HG03095 (cell line): ENCODE measurements around the gene PABPC1L2B.
"Not testable (repeated sequence)": the region's sequence is repeated elsewhere in the genome, so short reads cannot be mapped to it uniquely, and the experiment has no call there.

Experiments used
- ATAC-seq: cut with Tn5 transposase; IDR thresholded peaks from one replicate; pipeline ENCODE4 v1.9.1; 2021; ENCODE audit warnings: moderate library complexity; ENCODE audit not compliant: unreplicated experiment

PABPC1L2B gene

DNA sequence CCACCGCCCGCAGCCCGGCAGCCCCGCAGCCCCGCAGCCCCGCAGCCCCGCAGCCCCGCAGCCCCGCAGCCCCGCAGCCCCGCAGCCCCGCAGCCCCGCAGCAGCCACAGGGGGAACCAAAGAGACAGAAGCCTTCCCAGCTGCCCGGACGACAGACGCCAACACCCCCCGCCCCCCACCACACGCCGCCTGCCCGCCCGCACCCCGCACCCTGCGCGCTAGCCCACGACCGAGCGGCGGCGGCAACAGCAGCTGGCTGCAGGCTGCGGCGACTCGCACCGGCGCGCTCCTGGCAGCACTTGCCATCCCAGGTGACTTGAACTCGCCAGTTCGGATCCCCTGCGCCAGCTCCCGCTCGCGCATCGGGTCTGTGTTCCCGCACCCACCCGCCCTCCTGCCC, at the start of gene PABPC1L2B:
Gene PABPC1L2B, plus strand, starts transcription at position 207 of the 400 bp plus-strand sequence. CDS start 704 bp downstream, outside the sequence.
- not testable (repeated sequence) for ATAC-seq

DNA sequence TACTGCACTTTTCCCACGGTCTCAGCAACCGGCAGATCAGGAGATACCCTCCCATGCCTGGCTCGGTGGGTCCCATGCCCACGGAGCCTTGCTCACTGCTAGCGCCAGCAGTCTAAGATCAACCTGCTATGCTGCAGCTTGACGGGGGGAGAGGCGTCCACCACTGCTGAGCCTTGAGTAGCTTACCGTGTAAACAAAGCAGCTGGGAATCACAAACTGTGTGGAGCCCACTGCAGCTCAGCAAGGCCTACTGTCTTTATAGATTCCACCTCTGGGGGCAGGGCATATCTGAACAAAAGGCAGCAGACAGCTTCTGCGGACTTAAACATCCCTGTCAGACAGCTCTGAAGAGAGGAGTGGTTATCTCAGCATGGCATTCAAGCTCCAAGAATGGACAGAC, 42.8 kb upstream of the PABPC1L2B start:
- not testable (repeated sequence) for ATAC-seq

DNA sequence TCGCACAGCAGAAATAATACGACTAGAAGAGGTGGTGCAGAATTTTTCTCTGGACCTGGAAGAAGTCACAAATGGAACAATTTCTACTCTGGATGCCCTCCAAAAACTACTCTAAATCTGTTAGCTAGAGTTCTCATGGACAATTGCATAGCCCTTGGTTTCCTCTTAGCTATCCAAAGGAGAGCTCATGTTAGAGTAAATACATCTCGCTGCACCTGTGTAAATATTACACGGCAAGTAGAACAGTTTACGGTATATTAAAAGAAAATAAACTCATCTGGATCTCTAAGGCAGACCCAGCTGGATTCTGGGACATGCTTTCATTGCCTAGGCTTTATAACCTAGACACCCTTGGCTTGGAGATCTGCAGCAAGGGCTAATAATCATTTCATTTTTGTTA, 30.9 kb upstream of the PABPC1L2B start:
- ATAC-seq = not testable (repeated sequence)

DNA sequence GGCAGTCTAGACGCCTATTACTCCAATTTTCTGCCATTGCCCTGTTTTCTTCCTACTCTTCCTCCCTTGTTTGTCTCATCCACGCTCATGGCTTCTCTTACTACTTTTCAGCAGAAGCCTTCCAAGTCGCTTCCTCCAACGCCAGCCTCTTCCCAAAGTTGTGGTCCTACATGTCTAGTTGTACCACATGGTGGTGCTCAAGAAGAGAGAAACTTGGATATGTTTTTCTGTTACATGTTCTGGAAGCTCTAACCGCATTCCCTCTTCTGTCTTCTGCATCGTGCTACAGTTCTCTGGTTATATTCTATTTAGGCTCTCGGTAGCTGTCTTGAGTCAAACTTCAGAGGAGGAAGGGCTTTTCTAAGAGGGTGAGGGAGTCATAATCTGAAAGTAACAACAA, 27.9 kb upstream of the PABPC1L2B start:
- not testable (repeated sequence) for ATAC-seq

DNA sequence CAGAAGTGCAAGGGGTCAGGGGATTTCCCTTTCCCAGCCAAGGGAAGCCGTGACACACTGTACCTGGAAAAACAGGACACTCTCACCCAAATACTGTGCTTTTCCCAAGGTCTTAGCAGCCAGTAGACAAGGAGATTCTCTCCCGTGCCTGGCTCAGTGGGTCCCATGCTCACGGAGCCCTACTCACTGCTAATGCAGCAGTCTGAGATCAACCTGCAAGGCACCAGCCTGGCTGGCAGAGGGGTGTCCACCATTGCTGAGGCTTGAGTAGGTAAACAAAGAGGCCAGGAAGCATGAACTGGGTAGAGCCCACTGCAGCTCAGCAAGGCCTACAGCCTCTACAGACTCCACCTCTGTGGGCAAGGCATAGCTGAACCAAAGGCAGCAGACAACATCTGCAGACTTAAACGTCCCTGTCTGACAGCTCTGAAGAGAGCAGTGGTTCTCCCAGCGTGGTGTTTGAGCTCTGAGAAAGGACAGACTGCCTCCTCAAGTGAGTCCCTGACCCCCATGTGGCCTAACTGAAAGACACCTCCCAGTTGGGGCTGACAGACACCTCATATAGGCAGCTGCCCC, 21.8 kb upstream of the PABPC1L2B start:
- ATAC-seq = not testable (repeated sequence)

DNA sequence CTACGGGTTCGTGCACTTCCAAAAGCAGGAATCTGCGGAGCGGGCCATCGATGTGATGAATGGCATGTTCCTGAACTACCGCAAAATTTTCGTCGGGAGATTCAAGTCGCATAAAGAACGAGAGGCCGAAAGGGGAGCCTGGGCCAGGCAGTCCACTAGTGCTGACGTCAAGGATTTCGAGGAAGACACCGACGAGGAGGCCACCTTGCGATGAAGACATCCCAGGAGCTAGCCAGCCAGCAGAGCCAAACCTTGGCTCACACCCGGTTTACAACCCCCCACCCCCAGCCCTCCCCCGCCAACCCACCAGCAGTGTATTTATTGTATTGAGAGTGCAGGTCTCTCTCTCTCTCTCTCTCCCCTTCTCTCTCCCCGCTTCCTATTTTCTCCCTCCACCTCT, 1.3 kb downstream of the PABPC1L2B start:
- ATAC-seq = not testable (repeated sequence)

DNA sequence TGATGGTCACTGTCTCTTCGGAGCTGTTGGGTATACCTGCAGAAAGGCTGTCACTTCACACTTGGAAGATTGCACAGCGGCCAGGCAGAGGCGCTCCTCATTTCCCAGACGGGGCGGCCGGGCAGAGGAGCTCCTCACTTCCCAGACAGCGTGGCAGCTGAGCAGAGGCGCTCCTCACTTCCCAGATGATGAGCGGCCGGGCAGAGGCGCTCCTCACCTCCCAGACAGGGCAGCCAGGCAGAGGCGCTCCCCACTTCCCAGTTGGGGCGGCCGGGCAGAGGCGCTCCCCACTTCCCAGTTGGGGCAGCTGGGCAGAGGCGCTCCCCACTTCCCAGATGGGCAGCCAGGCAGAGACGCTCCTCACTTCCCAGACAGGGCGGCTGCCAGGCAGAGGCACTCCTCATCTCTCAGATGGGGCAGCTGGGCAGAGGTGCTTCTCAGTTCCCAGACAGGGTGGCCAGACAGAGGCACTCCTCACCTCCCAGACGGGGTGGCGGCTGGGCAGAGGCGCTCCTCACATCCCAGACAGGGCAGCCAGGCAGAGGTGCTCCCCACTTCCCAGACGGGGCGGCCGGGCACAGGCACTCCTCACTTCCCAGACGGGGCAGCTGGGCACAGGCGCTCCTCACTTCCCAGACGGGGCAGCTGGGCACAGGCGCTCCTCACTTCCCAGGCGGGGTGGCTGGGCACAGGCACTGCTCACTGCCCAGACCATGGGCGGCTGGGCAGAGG, 18.8 kb downstream of the PABPC1L2B start:
- ATAC-seq = no peak

DNA sequence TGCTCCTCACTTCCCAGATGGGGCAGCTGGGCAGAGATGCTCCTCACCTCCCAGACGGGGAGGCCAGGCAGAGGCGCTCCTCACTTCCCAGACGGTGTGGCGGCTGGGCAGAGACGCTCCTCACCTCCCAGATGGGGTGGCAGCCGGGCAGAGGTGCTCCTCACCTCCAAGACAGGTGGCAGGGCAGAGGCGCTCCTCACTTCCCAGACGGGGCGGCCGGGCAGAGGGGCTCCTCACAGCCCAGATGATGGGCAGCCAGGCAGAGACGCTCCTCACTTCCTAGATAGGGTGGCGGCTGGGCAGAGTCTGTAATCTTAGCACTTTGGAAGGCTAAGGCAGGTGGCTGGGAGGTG, 19.3 kb downstream of the PABPC1L2B start:
- not testable (repeated sequence) for ATAC-seq

DNA sequence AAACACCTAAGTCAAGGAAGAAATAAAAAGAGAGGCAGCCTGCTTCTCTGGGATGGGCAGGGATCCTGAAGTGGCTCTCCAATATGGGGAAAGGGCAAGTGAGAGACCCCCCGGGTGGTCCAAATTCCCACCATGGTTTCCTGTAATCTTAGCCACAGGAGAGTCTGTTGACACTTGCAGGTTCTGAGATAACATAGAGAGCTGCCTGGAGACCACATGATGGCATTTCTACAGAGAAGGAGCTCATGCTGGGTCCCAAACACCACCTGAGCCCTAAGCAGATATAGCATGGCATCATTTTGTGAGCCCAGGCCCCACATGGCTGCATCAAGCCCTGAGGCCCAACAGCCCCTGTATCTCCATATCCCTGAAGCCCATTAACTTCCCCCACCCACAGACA, 26.1 kb downstream of the PABPC1L2B start:
- no peak for ATAC-seq
